Memory B cell (primary cell): ENCODE data around the gene GLI3.

Experiments used
- ATAC-seq: fragments of 150-1000 bp; cut with Tn5 transposase; 2 replicates; pipeline ENCODE4 v1.10.0; 2021; ENCODE audit warnings: low read depth, mild to moderate bottlenecking, moderate library complexity
- DNase-seq, 2 donors: peaks; one replicate each; pipeline ENCODE4 v3.0.0; 2022; ENCODE audit warnings: low spot score in 2 of 2
- H3K27ac Mint-ChIP-seq: one replicate; pipeline ENCODE4 v1.8.0; 2022; ENCODE audit warnings: mild to moderate bottlenecking, moderate library complexity, mixed read lengths
- H3K27me3 Mint-ChIP-seq: one replicate; pipeline ENCODE4 v1.8.0; 2022; ENCODE audit warnings: mixed read lengths
- H3K36me3 Mint-ChIP-seq: one replicate; pipeline ENCODE4 v1.8.0; 2022; ENCODE audit warnings: mild to moderate bottlenecking, mixed read lengths
- H3K4me1 Mint-ChIP-seq: one replicate; pipeline ENCODE4 v1.8.0; 2022; ENCODE audit warnings: mixed read lengths
- H3K4me3 Mint-ChIP-seq: one replicate; pipeline ENCODE4 v1.8.0; 2022; ENCODE audit warnings: mild to moderate bottlenecking, moderate library complexity, mixed read lengths
- H3K9me3 Mint-ChIP-seq: one replicate; pipeline ENCODE4 v1.8.0; 2022; ENCODE audit warnings: mixed read lengths

GLI3 gene

DNA sequence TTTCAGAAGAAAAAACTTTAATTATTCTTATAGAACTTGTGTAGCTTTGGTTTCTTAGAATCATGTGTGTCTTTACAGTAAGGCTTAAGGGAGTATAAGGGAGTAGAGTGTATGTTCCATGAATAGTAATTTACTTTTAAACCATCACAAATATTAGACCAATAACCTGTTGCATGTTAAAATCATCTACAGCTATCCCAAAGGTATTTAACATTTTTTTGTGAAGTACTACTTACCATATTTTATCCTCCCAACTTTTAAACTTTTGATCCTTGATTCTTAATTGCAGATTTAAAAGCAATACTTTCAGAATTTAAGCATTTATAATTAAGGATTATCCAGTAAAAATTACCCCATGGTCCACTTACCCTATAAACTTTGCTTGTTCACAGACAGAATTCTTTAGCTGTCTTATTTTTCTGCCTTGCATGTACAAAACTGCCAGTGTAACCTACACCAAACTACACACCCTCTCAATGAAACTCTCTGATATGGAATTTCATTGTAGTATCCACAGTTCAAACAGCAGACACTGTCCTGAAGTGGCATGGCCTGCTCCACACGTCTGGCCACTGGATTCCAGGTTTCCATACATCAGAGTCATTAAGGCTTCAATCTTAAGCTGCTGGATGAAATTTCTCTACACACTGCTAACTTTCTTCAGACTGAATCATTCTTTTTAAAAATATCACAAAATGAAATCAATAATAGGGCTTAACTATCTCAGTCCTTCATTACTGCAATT, 5.8 kb downstream of the GLI3 start:
- peaks cover 11% of the 10 kb centered on the region for H3K27me3 Mint-ChIP-seq
- DNase-seq (no peak), ATAC-seq (no peak)
- H3K4me1 Mint-ChIP-seq: peaks cover 9% of the 10 kb centered on the region
- no peaks in the 10 kb centered on the region for H3K9me3 Mint-ChIP-seq
- H3K27ac Mint-ChIP-seq: no peak overlapping the region
- H3K4me3 Mint-ChIP-seq: no peak overlapping the region
- H3K36me3 Mint-ChIP-seq: no peaks in the 10 kb centered on the region

DNA sequence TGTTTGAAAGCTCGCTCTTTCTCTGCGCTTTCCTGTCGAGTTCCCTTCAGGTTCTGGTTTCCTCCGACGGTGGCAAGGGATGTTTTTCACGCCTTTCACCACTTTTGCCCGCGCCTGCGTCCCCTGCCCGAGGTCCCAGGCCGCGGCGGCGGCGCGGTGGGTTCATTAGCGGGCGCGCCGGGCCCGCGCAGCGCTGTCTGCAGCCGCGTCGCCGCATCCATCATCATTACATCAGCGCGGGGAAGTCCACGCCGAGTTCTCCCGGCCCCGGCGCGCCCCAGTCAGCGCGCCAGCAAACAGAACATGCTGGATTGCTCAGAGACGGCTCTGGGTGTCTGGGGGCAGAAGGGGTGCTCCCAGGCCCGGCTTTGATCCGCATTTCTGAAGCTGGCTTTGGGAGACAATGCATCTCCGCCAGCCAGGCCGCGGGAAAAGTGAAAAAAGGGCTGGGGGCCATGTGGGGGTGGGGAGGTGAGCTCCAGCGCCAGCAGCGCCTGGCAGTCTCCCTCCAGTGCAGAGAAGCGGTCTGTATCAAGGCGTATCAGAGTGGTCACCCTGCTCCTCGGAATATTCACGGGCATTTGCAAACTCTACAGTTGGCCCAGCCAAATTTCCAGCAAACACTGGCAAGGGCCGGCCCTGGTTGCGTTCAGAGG, 8.9 kb downstream of the GLI3 start:
- DNase-seq: no peak
- peak; percentile 38 for ATAC-seq
- no peak overlapping the region for H3K4me3 Mint-ChIP-seq

DNA sequence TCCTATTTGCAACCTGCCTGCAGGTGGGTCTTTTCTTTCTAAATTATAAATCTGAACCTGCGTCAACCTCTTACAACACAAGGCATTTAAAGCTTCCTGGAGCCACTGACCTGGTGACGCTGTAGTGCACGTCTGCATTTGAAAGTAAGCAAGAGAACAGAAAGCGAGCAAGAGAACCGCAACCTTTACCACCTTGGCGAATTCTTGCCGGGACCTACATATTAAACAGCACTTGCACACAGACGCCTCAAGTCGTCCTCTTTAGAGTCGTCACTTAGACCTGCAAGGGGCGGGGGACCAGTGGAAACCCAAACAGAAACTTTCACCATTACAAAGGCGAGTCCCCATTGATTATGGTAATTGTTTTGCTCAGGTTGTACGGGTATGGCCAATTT, 9.5 kb downstream of the GLI3 start:
- DNase-seq (no peak), ATAC-seq (no peak)
- no peaks in the 10 kb centered on the region for H3K9me3 Mint-ChIP-seq
- H3K4me1 Mint-ChIP-seq: peaks cover 2% of the 10 kb centered on the region
- no peaks in the 10 kb centered on the region for H3K36me3 Mint-ChIP-seq
- H3K27ac Mint-ChIP-seq: no peak overlapping the region
- H3K4me3 Mint-ChIP-seq: no peak overlapping the region
- peaks cover 8% of the 10 kb centered on the region for H3K27me3 Mint-ChIP-seq

More for the DNA sequence above, 8.9 kb downstream of the GLI3 start:
- H3K27ac Mint-ChIP-seq: no peak overlapping the region
- H3K36me3 Mint-ChIP-seq: no peaks in the 10 kb centered on the region
- H3K9me3 Mint-ChIP-seq: no peaks in the 10 kb centered on the region
- H3K27me3 Mint-ChIP-seq: peaks cover 8% of the 10 kb centered on the region
- peaks cover 2% of the 10 kb centered on the region for H3K4me1 Mint-ChIP-seq

DNA sequence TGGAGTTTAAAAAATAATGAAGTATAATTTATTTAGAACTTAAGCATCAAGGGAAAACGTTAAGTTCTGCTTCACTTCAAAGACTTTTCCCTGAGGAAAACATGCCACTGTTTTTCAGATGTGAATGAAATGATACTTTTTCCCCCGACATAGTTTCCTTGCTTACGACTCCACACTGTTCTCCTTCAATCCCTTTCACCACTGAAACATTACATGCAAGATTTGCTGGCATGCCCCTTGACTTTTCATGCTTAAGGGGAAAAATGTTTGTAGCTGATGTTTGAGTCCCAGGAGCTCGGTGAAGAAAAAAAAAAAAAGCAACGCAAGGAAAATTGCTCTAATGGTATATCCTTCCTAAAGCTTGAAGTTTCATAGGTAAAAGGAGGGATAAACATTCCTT, 10.0 kb downstream of the GLI3 start:
- Mint-ChIP-seq H3K4me3 (no peak overlapping the region), H3K9me3 (no peaks in the 10 kb centered on the region), H3K36me3 (no peaks in the 10 kb centered on the region), H3K4me1 (peaks cover 2% of the 10 kb centered on the region), H3K27ac (no peak overlapping the region), H3K27me3 (peaks cover 5% of the 10 kb centered on the region)
- no peak for ATAC-seq
- DNase-seq: no peak

DNA sequence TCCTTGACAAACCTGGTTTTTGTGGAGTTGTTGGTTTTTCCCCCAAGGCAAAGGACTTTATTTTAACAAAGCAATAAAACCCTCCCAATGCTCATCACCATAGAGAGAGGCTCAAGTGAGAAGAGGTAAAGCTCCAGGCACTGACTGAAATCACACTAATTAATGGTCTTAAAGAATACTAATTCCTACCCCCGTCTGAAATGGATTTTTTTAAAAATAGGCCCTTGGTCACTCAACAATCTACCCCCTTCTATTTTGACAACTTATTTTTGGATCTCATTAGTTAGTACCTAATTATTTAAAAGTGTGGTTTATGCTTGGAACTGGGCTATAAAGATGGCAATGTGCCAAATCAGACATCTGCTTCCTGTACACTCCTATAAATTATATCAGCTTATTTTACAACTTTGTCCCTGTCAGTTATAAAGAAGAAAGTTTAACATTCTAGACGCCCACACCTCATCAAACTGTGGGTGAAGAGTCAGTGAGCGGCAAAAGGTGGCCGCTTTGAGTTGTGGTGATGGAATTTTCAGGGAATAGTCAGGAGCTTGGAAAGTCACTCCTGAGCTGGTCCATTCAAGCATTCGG, 10.6 kb downstream of the GLI3 start:
- Mint-ChIP-seq H3K36me3 (no peaks in the 10 kb centered on the region), H3K27me3 (peaks cover 5% of the 10 kb centered on the region), H3K27ac (no peak overlapping the region), H3K4me1 (peaks cover 2% of the 10 kb centered on the region), H3K4me3 (no peak overlapping the region), H3K9me3 (no peaks in the 10 kb centered on the region)
- ATAC-seq (no peak), DNase-seq (no peak)

DNA sequence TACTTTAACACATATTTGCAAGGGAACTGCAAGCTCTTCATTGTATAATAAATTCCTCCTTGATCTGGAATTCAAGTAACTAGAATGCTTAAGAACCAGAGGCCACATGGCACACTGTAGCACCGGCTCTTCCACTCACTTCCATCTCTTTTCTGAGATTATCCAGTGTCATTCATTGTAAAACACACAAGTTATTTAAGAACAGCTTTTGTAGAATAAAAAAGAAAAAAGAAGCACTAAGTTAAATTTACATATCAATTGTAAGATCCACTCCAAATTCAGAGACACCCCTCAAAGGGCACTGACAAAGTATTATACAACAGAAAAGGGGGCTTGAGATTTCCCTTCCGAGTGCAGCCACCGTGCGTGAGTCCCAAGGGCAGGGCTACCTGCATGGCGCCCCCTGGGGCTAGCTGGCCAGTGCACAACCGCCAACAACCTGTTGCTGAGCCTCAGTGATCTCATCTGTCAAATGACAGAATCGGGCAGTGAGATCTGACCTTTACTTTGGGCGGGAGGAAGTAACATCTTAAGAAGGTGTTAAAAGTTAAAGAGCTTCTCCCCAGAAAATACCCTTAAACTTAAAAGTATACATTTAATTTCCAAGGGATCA, 12.5 kb downstream of the GLI3 start:
- no peak for ATAC-seq
- Mint-ChIP-seq H3K27me3 (peaks cover 9% of the 10 kb centered on the region), H3K36me3 (no peaks in the 10 kb centered on the region), H3K4me1 (peaks cover 2% of the 10 kb centered on the region), H3K9me3 (no peaks in the 10 kb centered on the region), H3K4me3 (no peak overlapping the region), H3K27ac (no peak overlapping the region)
- no peak for DNase-seq

DNA sequence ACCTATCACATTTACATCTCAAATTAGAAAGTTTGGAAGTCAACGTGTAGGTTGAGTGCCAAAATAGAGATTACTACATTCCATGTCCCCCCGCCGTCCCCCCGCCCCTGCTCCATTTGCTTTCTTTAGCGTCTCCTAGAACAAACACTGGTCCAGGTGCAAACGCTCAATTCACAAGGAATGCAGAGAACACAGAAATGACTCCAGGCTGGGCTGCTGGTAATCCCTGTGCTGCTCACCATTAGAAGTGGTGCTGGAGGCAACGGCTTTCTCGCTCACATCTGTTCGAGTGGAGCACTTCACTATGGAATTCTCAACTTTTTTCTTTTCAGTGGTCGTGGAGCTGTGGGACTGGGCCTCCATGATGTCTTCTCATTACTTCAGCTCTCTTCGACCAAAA, 14.1 kb downstream of the GLI3 start:
- Mint-ChIP-seq H3K36me3 (no peaks in the 10 kb centered on the region), H3K4me3 (no peak overlapping the region), H3K27me3 (peaks cover 9% of the 10 kb centered on the region), H3K4me1 (peaks cover 2% of the 10 kb centered on the region), H3K9me3 (no peaks in the 10 kb centered on the region), H3K27ac (no peak overlapping the region)
- ATAC-seq (no peak), DNase-seq (no peak)

DNA sequence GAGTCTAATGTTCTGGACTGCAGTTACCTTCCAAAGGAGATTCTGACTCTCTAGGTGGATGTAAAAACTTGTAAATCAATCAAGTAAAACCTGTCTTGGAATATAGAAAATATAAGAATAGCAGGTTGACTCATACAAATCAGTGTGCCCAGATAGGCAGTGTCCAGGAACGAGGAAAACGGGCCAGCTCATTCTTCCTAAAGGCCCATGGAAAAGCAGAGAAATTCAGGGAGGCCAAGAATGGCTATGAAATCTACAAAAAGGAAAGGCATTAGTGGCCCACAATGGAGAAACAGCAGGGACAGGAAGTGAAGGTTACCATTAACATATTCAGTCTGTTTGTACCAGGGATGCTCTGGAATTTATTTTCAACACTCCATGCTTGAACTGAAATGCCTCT, 14.9 kb downstream of the GLI3 start:
- no peak overlapping the region for H3K4me3 Mint-ChIP-seq
- ATAC-seq (no peak), DNase-seq (no peak)
- no peak overlapping the region for H3K27ac Mint-ChIP-seq
- no peaks in the 10 kb centered on the region for H3K36me3 Mint-ChIP-seq
- no peaks in the 10 kb centered on the region for H3K4me1 Mint-ChIP-seq
- H3K9me3 Mint-ChIP-seq: no peaks in the 10 kb centered on the region
- peaks cover 9% of the 10 kb centered on the region for H3K27me3 Mint-ChIP-seq

DNA sequence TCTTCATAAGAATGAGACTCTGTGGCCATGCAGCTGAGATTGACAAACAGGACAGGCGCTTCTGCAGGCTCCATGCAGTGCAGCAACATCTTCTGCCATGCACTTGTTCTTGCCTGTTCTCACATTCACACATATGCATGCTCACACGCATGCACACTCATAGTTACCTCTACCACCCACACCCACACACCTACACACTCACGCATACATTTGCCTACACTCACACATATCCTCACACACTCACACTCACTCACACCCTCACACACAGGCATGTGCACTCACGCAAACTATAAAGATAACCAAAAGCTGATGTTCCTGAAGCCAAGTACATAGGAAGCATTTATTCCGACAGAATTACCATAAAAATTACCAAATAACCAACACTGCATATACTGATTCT, 15.7 kb downstream of the GLI3 start:
- H3K36me3 Mint-ChIP-seq: no peaks in the 10 kb centered on the region

DNA sequence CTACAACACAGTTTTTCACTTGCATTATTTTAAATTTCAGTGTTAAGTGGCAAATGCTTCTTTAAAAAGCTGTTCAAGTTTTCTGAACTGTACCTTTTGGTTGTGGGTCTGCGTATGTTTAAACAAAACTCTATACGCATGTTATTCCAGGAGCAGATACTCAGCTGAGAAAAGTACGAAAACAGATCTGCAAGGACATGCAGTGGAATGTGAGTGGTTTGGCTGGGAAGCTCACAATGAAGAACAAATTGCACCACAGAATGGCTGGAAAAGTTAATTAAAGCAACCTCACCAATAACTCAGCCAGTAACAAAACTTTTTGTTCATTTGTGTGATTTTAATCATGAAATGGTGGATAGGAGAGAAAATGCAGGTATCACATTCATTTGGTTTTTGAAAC, 17.6 kb downstream of the GLI3 start:
- Mint-ChIP-seq H3K4me3 (no peak overlapping the region), H3K27me3 (peaks cover 9% of the 10 kb centered on the region), H3K9me3 (no peaks in the 10 kb centered on the region), H3K27ac (no peak overlapping the region), H3K36me3 (no peaks in the 10 kb centered on the region), H3K4me1 (no peaks in the 10 kb centered on the region)
- ATAC-seq (no peak), DNase-seq (no peak)

More for the DNA sequence above, 15.7 kb downstream of the GLI3 start:
- peaks cover 10% of the 10 kb centered on the region for H3K27me3 Mint-ChIP-seq
- H3K9me3 Mint-ChIP-seq: no peaks in the 10 kb centered on the region
- no peak for ATAC-seq
- H3K4me1 Mint-ChIP-seq: no peaks in the 10 kb centered on the region
- H3K4me3 Mint-ChIP-seq: no peak overlapping the region
- H3K27ac Mint-ChIP-seq: no peak overlapping the region
- no peak for DNase-seq

DNA sequence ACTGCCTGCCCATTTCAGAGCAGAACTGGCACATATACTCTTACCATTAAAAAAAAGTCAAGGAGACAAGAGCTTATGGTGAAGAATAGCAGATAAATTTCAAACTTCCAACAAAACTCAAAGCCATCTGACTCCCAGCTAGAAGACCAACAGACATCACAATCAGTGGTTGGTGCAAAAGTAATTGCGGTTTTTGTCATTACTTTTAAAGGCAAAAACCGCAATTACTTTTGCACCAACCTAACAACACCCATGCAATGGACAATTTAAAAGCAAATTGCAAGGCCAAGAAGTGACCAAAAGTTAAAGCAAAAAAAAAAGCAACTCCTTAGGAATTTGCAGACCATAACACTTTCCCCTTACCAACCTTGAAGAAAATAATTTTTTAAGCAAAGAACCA, 18.8 kb downstream of the GLI3 start:
- H3K4me3 Mint-ChIP-seq: no peak overlapping the region
- H3K27me3 Mint-ChIP-seq: peaks cover 10% of the 10 kb centered on the region
- H3K27ac Mint-ChIP-seq: no peak overlapping the region
- H3K36me3 Mint-ChIP-seq: no peaks in the 10 kb centered on the region
- no peaks in the 10 kb centered on the region for H3K9me3 Mint-ChIP-seq
- no peaks in the 10 kb centered on the region for H3K4me1 Mint-ChIP-seq
- DNase-seq (no peak), ATAC-seq (no peak)

DNA sequence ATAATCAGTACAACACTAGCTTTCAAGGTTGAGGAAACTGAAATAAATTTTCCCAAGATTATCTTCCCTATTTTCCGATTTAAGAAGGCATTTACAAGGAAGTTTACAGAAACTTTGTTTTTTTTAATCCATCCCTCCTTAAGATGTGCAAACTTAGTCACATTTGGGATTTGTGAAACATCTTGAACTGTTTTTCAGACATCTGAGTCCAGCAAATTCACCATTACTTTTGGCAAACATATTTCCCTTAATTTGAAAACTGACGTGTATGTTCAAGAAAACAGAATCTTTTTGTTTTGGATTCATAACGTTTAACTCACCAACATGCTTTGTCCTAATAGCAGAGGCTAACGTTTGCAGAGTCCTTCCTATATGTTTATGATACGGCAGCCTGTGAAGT, 19.5 kb downstream of the GLI3 start:
- Mint-ChIP-seq H3K4me1 (no peaks in the 10 kb centered on the region), H3K36me3 (no peaks in the 10 kb centered on the region), H3K27ac (no peak overlapping the region), H3K9me3 (no peaks in the 10 kb centered on the region), H3K27me3 (peaks cover 10% of the 10 kb centered on the region), H3K4me3 (no peak overlapping the region)
- no peak for DNase-seq
- no peak for ATAC-seq

DNA sequence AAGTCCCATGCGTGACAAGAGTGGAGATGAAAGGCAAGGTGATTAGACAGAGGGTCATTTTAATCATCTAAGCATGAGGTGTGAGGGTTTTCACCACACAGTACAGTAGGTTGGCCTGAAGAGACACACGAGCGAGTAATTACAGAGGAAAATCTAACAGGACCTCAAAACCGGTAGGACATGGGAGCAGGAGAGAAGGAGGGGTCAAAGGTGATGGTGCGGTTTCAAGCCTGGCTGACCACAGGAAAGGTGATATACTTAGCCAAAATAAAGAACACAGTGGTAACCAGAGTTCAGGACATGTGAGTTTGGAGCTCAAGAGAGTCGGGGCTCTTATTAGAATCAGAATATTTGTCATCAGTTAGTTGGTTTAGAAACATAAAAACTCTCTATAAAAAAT, 20.0 kb downstream of the GLI3 start:
- no peaks in the 10 kb centered on the region for H3K9me3 Mint-ChIP-seq
- no peak overlapping the region for H3K27ac Mint-ChIP-seq
- ATAC-seq: no peak
- H3K27me3 Mint-ChIP-seq: peaks cover 10% of the 10 kb centered on the region
- DNase-seq: no peak
- H3K4me3 Mint-ChIP-seq: no peak overlapping the region
- H3K36me3 Mint-ChIP-seq: no peaks in the 10 kb centered on the region
- no peaks in the 10 kb centered on the region for H3K4me1 Mint-ChIP-seq

DNA sequence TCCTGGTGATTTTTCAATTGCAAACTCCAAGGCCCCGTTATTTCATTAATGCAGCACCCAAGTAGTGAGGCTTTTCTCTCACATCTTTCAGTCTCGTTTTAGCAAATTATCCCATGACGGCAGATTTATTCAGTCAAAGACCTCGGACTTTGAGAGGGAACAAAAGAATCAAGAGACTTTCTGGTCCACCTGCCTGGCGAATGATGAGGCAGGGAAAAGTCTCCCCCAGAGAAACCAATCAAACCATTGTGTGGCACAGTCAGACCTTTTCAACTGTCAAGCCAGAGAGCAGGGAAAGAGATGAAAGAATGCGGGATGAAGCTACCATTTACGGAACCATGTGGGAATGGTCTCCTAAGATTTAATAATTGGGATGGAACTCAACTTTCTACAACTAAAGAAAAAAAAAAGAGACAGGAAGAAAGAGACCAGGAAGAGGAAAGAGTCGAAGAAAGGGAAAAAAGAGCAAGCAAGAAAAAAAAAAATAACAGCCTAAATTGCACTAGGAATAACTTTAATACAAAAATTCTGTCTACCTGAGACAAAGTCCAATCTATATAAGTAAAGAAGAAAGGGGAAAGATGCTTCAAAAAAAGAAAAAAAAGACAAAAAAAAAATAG, 22.8 kb downstream of the GLI3 start:
- H3K36me3 Mint-ChIP-seq: no peaks in the 10 kb centered on the region
- no peaks in the 10 kb centered on the region for H3K4me1 Mint-ChIP-seq
- peaks cover 6% of the 10 kb centered on the region for H3K27me3 Mint-ChIP-seq
- no peak overlapping the region for H3K27ac Mint-ChIP-seq
- H3K4me3 Mint-ChIP-seq: no peak overlapping the region
- no peak for ATAC-seq
- no peak for DNase-seq
- no peaks in the 10 kb centered on the region for H3K9me3 Mint-ChIP-seq
